PC-9 (cell line): ENCODE data around the gene SV2C. TPM values are rescaled to one million over a fixed set of nuclear protein-coding genes. Genes with fewer than 3 reads are reported as not detected.
A peak's percentile ranks its signal among the peaks of the same experiment; 100 is the strongest.

Experiments used
- BruUV-seq: library from RNA; stranded (reverse); fragments of 400-500 nt; replicated peaks from 2 replicates; lab custom pipeline; 2021; lab: Mats Ljungman, UMichigan
- CTCF ChIA-PET: fragments of 300-600 bp; sonication (Branson Sonifier 250); formaldehyde crosslinking; loops from one replicate; lab custom pipeline; 2022; ENCODE audit warnings: antibody characterized with exemption; lab: Charles Lee
- POLR2A ChIA-PET: fragments of 300-600 bp; sonication (Branson Sonifier 250); formaldehyde crosslinking; loops from one replicate; lab custom pipeline; 2022; ENCODE audit warnings: antibody characterized with exemption; ENCODE audit not compliant: unreplicated experiment; lab: Charles Lee
- DNase-seq, 2 experiments: peaks; one replicate each; pipeline versions ENCODE4 v3.0.0 to v3.0.0-alpha.2; 2015 to 2022; ENCODE audit warnings: mixed read lengths in 1 of 2
- H2AFZ ChIP-seq: fragments of 200-600 bp; sonication (generic); 2 replicates; pipeline ENCODE4 v1.8.1; 2017; ENCODE audit warnings: antibody characterized with exemption
- H3F3A ChIP-seq: fragments of 200-600 bp; sonication (generic); 2 replicates; pipeline ENCODE4 v1.8.1; 2017; ENCODE audit warnings: antibody characterized with exemption, mild to moderate bottlenecking, low read depth; ENCODE audit not compliant: insufficient read depth
- H3K27ac ChIP-seq: fragments of 200-600 bp; sonication (generic); 2 replicates; pipeline ENCODE4 v1.6.1; 2016; ENCODE audit warnings: mixed run types
- H3K27me3 ChIP-seq: fragments of 200-600 bp; sonication (generic); 2 replicates; pipeline ENCODE4 v1.6.1; 2016; ENCODE audit warnings: low read depth, mixed run types; ENCODE audit not compliant: insufficient read depth
- H3K36me3 ChIP-seq: fragments of 200-600 bp; sonication (generic); 2 replicates; pipeline ENCODE4 v1.6.1; 2016; ENCODE audit warnings: low read depth, mixed run types
- H3K4me1 ChIP-seq: fragments of 200-600 bp; sonication (generic); replicated peaks from 2 replicates; pipeline ENCODE4 v1.6.1; 2016; ENCODE audit warnings: mixed run types; ENCODE audit not compliant: insufficient read depth
- H3K4me2 ChIP-seq: fragments of 200-600 bp; sonication (generic); 2 replicates; pipeline ENCODE4 v1.6.1; 2017; ENCODE audit warnings: mixed run types
- H3K4me3 ChIP-seq: fragments of 200-600 bp; sonication (generic); 2 replicates; pipeline ENCODE4 v1.6.1; 2016; ENCODE audit warnings: mixed run types
- H3K79me2 ChIP-seq: fragments of 200-600 bp; sonication (generic); 2 replicates; pipeline ENCODE4 v1.6.1; 2017; ENCODE audit warnings: low read depth, mixed run types
- H3K9me2 ChIP-seq: fragments of 200-600 bp; sonication (generic); 2 replicates; pipeline ENCODE4 v1.8.1; 2017; ENCODE audit warnings: mild to moderate bottlenecking; ENCODE audit not compliant: insufficient read depth
- H3K9me3 ChIP-seq: fragments of 200-600 bp; sonication (generic); 2 replicates; pipeline ENCODE4 v1.8.1; 2016; ENCODE audit warnings: low read depth; ENCODE audit not compliant: insufficient read depth
- H4K20me1 ChIP-seq: fragments of 200-600 bp; sonication (generic); 2 replicates; pipeline ENCODE4 v1.8.1; 2017; ENCODE audit not compliant: insufficient read depth
- CTCF ChIP-seq: fragments of 200-600 bp; sonication (generic); conservative IDR thresholded peaks from 2 replicates; pipeline ENCODE4 v1.6.1; 2017; ENCODE audit warnings: mixed run types, antibody characterized with exemption, mild to moderate bottlenecking, moderate library complexity
- EZH2 ChIP-seq: fragments of 200-600 bp; sonication (generic); IDR thresholded peaks from 2 replicates; pipeline ENCODE4 v1.8.0; 2017; ENCODE audit warnings: antibody characterized with exemption, low read depth
- intact Hi-C: fragments of 100-400 bp; cut with micrococcal nuclease; formaldehyde crosslinking; loops from one replicate; pipeline ENCODE4 v1.10.0; 2022; ENCODE audit not compliant: unreplicated experiment
- total RNA-seq: library from RNA; stranded (reverse); gene quantifications from 2 replicates; pipeline ENCODE4 v1.2.3, GENCODE V29; 2021

SV2C gene
- total RNA-seq, 1 experiment from 2014 or later = not detected

GRCh38 chr5:76204191-76204590, 121.0 kb downstream of the SV2C start:
- H3F3A ChIP-seq = no peaks in the 10 kb centered on the region
- H3K9me3 ChIP-seq = no peaks in the 10 kb centered on the region
- no peak overlapping the region for H3K27ac ChIP-seq
- ChIA-PET POLR2A (no interaction called here), CTCF (no interaction called here)
- no peak for DNase-seq
- no peaks in the 10 kb centered on the region for H3K4me1 ChIP-seq
- H4K20me1 ChIP-seq = no peaks in the 10 kb centered on the region
- no peaks in the 10 kb centered on the region for H3K36me3 ChIP-seq
- TF ChIP-seq EZH2 (no peak), CTCF (no peak)
- no peak overlapping the region for H3K4me3 ChIP-seq
- no peaks in the 10 kb centered on the region for H3K27me3 ChIP-seq
- H3K9me2 ChIP-seq = no peaks in the 10 kb centered on the region; the same call in 1 of the 2 replicates
- no peaks in the 10 kb centered on the region for H3K79me2 ChIP-seq
- no TSS peak for BruUV-seq
- no peak overlapping the region for H3K4me2 ChIP-seq
- intact Hi-C loops = no loop called here
- no peak overlapping the region for H2AFZ ChIP-seq

DNA sequence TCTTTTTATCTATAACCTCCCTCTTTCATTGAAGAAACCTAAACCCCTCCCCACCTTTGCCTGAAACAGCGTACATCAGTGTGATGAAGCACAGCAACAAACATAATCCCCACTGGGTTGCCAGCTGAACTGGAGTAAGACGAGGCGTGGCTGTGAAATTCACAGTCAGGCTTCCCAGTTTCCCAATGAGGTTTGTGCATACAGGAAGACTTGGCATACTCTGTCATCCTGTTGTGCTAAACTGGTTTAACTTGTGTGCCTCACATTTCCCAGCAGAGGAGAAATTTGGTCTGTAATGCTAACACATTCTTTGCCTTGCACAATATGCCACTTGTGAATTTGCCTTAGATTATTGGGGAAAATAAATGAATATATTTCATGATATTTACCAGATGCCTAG, 121.5 kb downstream of the SV2C start:
- H3K4me1 ChIP-seq = no peaks in the 10 kb centered on the region
- no peaks in the 10 kb centered on the region for H4K20me1 ChIP-seq
- H3K36me3 ChIP-seq = no peaks in the 10 kb centered on the region
- TF ChIP-seq CTCF = no peak
- TF ChIP-seq EZH2 = no peak
- no peaks in the 10 kb centered on the region; the same call in 1 of the 2 replicates for H3K9me2 ChIP-seq
- H3K4me3 ChIP-seq = no peak overlapping the region
- no peak overlapping the region for H2AFZ ChIP-seq
- peak in 1 of 2 experiments; percentile 71 for DNase-seq
- no peaks in the 10 kb centered on the region for H3K9me3 ChIP-seq
- no peaks in the 10 kb centered on the region for H3K79me2 ChIP-seq
- H3F3A ChIP-seq = no peaks in the 10 kb centered on the region
- no peaks in the 10 kb centered on the region for H3K27me3 ChIP-seq
- H3K27ac ChIP-seq = no peak overlapping the region
- intact Hi-C loops = no loop called here
- CTCF ChIA-PET = no interaction called here
- POLR2A ChIA-PET = no interaction called here
- no TSS peak for BruUV-seq
- H3K4me2 ChIP-seq = no peak overlapping the region

DNA sequence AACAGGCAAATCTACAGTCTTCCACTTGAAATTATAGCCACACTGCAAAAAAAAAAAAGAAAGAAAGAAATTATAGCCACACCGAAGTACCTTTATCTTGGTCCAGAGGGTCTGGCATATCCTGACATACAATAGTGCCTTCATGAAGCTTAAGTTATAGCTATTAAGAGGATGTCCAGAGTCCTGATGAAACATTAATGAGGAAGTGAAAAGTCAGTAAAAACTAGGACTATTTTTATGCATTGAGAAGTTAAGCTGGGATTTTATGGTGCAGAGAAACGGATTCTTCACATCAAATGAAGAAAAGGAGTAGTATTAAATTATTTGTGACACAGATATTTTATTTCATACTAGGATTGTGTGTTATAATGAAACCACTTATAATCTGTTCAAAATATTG, 123.9 kb downstream of the SV2C start:
- CTCF ChIA-PET = no interaction called here

More for the DNA sequence above, 123.9 kb downstream of the SV2C start:
- Histone ChIP-seq H4K20me1 (no peaks in the 10 kb centered on the region), H3K9me2 (no peaks in the 10 kb centered on the region), H3K4me1 (no peaks in the 10 kb centered on the region), H3K4me2 (no peak overlapping the region), H3K36me3 (no peaks in the 10 kb centered on the region), H3K79me2 (no peaks in the 10 kb centered on the region), H3F3A (no peaks in the 10 kb centered on the region), H2AFZ (no peak overlapping the region), H3K9me3 (no peaks in the 10 kb centered on the region), H3K4me3 (no peak overlapping the region), H3K27ac (no peak overlapping the region), H3K27me3 (no peaks in the 10 kb centered on the region)
- intact Hi-C loops = no loop called here
- TF ChIP-seq CTCF = no peak
- no peak for TF ChIP-seq EZH2
- BruUV-seq = no TSS peak
- POLR2A ChIA-PET = interaction anchor here (0.6 to 0.7 kb wide), 2 partner anchors 102 to 330 kb away, joined by 3 read pairs; no protein-coding TSS in a partner anchor
- no peak for DNase-seq
